GM19023 (cell line): ENCODE measurements around the gene SP5.
"Not testable (repeated sequence)": the region's sequence is repeated elsewhere in the genome, so short reads cannot be mapped to it uniquely, and the experiment has no call there.

Experiments
- ATAC-seq: cut with Tn5 transposase; IDR thresholded peaks from one replicate; pipeline ENCODE4 v1.9.1; 2021; ENCODE audit warnings: mild to moderate bottlenecking, moderate library complexity; ENCODE audit not compliant: unreplicated experiment

Gene SP5

GRCh38 chr2:170710609-170710979 lies 4.5 kb upstream of the SP5 start:
- no peak for ATAC-seq

GRCh38 chr2:170711196-170711773 lies 3.9 kb upstream of the SP5 start:
- ATAC-seq, result no peak

- no peak for ATAC-seq
Measured at GRCh38 chr2:170711774-170712652, 3.1 kb upstream of the SP5 start.

DNA sequence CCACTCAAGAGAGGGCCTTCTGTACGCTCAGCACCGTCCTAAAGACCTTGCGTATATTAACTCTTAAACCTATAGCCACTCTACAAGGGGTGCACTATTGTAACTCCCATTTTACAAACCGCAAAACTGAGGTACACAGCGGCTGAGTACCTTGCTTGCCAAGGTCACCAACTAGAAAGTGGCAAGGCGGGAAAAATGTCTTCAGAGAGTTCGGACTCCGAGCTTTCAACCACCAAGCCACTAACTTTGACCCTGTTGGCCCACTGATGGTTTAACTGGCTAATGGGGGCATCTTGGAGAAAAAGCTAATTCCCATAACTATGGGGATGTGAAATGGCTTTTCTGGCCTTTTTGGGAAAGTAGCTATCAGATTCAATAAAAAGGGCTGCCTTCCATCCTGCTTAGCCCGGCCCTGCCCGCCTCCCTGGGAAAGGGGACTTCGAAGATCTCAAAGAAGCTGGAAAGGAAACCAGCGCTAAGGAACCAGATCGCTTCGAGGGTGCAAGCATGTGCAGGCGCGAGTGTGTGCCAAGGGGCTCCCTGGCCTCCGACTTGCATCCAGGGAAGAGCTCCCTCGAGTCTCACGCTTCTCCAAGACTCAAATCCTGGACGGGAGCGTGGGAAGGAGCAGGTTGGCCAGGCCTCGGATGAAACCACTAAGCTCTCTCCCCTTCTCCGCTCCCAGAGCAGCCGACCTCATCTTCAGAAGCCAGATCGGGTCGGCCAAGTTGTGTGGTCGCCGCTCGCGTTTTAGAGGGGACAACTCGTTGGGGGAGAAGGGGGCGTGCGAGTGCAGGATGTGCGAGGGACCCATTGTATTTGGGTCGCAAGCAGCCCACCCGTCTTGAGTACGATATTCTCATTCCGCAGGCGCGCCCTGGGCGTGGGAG lies 2.2 kb upstream of the SP5 start:
- no peak for ATAC-seq

DNA sequence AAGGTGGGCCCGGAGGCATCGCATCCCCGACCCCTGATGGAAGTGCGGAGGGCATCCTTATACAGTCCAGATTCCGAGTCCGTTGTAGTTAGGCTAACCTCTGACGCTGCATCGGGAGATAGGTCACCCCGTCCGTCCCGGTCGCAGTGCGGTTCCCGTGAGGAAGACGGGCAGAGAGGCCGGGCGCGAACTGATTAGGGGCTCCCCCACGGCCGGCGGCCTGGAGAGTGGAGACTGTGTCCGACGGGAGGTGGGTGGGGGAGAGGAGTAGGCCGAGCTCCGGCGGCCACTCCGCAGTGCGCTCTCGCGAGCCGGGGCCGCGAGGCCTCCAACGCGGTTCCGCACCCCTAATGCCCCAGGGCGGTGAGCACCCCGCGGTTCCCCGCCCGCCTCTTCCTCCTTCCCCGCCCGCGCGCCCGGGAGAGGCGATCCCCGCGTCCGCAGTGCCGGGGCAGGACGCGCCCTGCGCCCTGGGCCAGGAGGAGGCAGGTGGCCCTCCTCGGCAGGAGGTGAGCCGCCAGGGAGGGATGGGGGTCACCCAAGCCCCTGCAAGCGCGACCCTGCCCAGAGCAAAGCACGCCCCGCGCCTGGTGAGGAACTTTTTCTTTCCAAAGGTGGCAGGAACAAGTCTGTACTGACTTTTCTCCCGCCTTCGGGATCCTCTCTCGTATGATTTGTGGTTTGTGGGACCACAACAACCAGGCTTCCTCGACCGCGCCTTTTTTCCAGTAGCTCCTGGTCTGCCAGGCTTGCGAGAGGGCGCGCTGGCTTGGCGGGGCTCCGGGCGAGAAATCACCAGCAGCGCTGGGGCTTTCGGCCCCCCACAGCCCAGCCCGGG lies 1.4 kb upstream of the SP5 start:
- ATAC-seq, result no peak

GRCh38 chr2:170714381-170715061 lies 616 bp upstream of the SP5 start:
- ATAC-seq, result no peak

GRCh38 chr2:170715932-170716777 lies 1.0 kb downstream of the SP5 start:
- no peak for ATAC-seq

DNA sequence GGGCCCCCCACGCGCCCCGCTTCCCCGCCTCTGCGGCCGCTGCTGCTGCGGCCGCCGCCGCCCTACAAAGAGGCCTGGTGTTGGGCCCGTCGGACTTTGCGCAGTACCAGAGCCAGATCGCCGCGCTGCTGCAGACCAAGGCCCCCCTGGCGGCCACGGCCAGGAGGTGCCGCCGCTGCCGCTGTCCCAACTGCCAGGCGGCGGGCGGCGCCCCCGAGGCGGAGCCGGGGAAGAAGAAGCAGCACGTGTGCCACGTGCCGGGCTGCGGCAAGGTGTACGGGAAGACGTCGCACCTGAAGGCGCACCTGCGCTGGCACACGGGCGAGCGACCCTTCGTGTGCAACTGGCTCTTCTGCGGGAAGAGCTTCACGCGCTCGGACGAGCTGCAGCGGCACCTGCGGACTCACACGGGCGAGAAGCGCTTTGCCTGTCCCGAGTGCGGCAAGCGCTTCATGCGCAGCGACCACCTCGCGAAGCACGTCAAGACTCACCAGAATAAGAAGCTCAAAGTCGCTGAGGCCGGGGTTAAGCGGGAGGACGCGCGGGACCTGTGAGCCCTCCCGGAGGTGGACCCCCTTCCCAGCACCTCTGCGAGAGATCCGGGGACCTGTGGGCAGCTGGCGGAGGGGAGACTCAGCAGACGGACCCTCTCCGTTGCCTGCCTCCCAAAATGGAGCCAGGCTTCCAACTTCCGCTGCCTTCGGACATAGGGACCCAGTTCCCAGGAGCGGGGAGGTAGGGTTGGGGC lies 1.9 kb downstream of the SP5 start:
- no peak for ATAC-seq

GRCh38 chr2:170717599-170717963 lies 2.4 kb downstream of the SP5 start:
- ATAC-seq, result no peak

GRCh38 chr2:170717991-170718589 lies 3.0 kb downstream of the SP5 start:
- ATAC-seq, result no peak

- no peak for ATAC-seq
Measured at GRCh38 chr2:170719810-170720209, 4.7 kb downstream of the SP5 start.

GRCh38 chr2:170721678-170722077 lies 6.5 kb downstream of the SP5 start:
- ATAC-seq, result no peak

- ATAC-seq, result no peak
Measured at GRCh38 chr2:170722301-170722700, 7.2 kb downstream of the SP5 start.

DNA sequence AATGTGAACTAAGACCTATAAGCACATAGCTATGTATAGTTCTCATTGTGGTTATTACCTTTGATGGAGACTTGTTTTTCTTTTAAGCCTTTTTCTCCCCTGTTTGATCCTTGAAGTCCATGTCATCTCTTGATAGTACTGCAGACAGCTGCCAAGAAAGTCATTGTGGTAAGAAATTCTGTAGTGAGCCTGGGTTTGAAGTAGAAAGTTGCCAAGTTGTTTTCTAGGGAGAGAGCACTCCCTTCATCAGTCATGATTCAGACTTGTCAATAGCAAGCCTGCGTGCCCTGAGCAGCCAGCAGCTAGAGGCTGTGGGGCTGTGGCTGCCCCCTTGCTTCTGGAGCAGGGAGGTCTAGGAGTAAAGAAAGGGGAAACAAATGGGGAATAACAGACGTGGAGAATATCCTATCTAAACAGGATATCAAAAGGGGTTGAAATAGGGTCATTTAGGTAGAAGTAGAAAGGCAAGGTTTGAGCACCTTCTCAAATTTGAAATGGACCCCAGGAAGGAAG lies 8.4 kb downstream of the SP5 start:
- no peak for ATAC-seq

DNA sequence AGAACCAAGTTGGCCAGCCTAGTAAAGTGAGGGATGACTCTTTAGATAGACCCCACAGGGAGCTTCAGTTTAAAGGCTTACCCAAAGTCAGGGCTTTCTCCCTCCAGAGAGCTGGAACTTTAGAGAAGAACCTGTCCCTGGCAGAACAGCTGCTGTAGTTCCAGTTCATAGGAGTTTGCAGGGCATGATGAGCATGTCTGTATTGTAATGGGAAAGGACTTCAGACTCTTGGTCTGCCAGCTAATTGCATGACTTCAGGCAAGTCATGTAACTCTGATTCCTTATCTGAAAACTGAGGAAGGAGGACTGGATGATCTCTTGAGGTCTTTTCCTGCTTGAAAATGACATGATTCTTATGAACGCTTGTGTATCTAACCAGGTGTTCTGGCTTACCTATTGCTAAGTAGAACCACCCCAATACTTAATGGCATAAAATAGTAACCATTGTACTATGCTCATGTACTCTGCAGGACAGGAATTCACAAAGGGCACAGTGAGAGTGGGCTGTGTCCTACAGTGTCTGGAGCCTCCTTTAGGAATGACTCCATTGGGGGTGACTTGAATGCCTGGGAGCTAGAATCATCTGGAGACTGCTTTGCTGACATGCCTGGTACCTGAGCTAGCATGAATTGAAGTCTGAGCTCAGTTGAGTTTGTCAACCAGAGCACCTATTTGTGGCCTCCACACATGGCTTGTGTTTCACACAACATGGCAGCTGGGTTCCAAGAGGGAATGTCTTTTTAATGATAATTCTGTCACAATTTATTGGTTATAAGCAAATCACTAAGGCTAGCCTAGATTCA lies 18.9 kb downstream of the SP5 start:
- no peak for ATAC-seq

DNA sequence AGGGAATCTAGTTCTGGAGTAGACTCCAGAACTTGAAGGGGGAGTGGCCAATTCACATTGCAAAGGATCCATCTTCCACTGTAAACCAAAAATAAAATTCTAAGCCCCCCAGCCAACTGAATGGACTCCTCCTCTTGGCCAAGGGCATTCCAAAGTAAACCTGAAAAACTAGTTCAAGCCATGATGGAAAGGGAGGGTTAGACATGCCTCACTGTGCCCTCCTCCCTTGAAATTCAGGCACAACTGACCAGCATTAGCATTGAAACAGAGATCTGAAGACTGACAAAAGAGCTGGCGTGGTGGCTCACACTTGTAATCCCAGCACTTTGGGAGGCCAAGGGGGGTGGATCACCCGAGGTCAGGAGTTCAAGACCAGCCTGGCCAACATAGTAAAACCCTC lies 19.5 kb downstream of the SP5 start:
- not testable (repeated sequence) for ATAC-seq

- no peak for ATAC-seq
Measured at GRCh38 chr2:170736628-170737027, 21.5 kb downstream of the SP5 start.
